Astrocyte of the cerebellum (primary cell): Measurements from ENCODE around the gene LAMTOR2.

Source experiments
- DNase-seq: peaks from one replicate; pipeline ENCODE4 v3.0.0-alpha.2; 2011; ENCODE audit warnings: low read depth
- H3K4me3 ChIP-seq: 2 replicates; pipeline ENCODE4 v1.5.1; 2011; ENCODE audit warnings: mild to moderate bottlenecking, low read depth, low read length, moderate library complexity
- in situ Hi-C: cut with HindIII; loops from 2 replicates; pipeline ENCODE4 v1.10.0; 2017; ENCODE audit warnings: low sequenced_read_pairs
- TF ChIP-seq, protein P1 (sequence below): IDR thresholded peaks from 2 replicates; pipeline ENCODE4 v1.5.1; 2012; ENCODE audit warnings: low read length, low read depth, moderate library complexity, mild to moderate bottlenecking; ENCODE audit errors: missing control alignments

Gene LAMTOR2

DNA sequence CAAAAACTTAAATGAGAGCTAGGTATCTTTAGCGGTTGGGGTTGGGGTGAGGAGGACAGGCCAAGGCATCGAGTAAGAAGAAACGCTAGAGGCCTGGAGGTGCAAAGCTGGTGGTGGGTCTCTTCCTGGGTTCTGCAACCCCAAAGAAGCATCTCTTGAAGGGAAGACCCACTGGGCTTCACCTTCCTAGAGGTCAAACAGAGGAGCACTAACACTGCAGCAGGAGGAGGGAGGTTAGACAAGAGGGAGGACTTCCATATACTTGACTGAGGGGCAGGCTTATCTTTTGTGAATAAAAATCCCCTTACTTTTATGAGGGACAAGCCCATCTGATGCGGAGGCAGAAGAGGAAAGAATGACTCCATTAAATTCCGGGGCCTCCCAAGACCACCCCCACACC lies 25.2 kb downstream of the LAMTOR2 start:
- peak overlapping the region; percentile 64 for H3K4me3 ChIP-seq
- in situ Hi-C loops, result no loop called here

DNA sequence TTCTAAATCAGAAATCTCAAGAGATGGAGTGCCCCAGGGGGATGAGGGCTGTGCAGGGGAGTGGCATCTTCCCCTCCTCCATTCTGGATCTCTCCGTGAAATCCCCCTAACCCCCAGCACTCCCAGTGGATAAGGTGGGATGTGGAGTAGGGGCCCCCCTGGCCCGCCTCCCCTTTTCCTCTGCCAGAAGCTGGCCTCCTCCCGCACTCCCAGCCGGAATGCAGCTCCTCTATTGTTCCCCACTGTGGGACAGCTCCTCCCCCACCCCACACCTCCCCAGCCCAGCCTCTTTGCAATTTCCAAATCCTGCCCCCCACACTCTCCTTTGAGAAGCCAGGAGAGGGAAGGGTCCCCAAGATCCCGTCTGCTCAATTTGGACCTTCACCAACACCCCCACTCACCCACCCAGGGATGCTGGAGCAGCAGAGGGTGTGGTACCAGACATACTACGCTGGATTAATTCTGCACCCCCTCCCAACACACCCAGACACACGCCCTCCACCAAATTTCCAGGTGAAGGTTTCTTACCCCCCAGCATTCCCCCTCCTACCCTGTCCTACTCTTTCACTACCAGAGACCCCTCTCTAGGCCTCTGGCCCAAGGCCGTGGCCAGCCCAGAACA lies 25.8 kb downstream of the LAMTOR2 start:
- TF ChIP-seq, protein P1, sequence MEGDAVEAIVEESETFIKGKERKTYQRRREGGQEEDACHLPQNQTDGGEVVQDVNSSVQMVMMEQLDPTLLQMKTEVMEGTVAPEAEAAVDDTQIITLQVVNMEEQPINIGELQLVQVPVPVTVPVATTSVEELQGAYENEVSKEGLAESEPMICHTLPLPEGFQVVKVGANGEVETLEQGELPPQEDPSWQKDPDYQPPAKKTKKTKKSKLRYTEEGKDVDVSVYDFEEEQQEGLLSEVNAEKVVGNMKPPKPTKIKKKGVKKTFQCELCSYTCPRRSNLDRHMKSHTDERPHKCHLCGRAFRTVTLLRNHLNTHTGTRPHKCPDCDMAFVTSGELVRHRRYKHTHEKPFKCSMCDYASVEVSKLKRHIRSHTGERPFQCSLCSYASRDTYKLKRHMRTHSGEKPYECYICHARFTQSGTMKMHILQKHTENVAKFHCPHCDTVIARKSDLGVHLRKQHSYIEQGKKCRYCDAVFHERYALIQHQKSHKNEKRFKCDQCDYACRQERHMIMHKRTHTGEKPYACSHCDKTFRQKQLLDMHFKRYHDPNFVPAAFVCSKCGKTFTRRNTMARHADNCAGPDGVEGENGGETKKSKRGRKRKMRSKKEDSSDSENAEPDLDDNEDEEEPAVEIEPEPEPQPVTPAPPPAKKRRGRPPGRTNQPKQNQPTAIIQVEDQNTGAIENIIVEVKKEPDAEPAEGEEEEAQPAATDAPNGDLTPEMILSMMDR, result no peak
- in situ Hi-C loops, result no loop called here
- H3K4me3 ChIP-seq, result peak overlapping the region; percentile 64

More for the DNA sequence above, 25.2 kb downstream of the LAMTOR2 start:
- TF ChIP-seq, protein P1, result no peak
- DNase-seq, result no peak

DNA sequence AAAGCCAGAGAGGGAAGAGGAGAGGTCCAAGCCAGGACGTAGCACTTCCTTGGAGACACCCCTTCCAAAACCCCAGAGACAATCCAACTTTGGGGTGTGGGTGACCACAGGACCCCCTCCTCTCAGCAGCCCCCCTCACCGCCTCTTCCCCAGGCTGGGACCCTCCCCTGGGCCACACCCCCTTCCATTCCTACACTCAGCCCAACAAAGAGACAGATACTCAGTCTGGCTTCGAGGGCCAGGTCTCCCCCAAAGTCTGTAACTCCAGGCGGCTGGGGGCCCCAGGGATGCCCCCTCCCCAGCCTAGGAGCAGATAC lies 26.2 kb downstream of the LAMTOR2 start:
- H3K4me3 ChIP-seq, result peak overlapping the region; percentile 64
- no peak for DNase-seq
- TF ChIP-seq, protein P1, result no peak
- in situ Hi-C loops, result no loop called here

More for the DNA sequence above, 25.8 kb downstream of the LAMTOR2 start:
- no peak for DNase-seq

DNA sequence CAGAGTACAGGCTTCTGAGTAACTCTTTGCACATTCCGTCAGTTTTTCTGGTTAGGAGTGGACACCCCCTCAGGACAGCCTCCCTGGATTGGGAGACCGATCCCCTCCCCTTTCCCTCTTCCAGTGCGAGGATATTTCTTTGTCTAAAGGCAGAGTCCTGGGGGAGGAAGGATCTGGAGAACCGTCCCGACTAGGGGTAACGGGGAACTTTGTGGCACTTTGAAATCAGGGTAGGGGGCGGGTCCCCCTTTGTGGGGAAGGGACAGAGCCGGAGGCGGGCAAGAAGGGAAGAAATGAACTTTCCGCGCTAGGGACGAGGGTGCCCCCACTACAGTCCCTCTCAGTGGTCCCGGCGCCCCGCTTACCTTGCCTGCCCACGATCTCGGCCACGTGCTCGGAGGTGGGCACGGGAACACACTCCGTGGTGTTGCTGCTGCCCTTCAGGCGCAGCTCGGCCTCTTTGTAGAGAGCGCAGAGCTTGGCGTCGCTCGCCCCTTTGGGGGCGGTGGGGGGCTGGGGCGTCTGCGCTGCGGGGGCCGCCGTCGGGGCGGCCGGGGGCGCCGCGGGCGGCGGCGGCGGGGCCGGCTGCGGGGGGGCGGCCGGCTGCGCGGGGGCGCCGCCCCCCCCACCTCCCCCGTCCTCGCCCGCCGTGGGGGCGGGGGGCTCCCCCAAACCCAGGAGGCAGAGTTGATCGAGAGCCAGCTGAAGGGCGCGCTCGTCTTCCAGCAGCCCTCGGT lies 26.8 kb downstream of the LAMTOR2 start:
- no peak for DNase-seq
- TF ChIP-seq, protein P1, result no peak
- in situ Hi-C loops, result no loop called here
- H3K4me3 ChIP-seq, result peak overlapping the region; percentile 64

DNA sequence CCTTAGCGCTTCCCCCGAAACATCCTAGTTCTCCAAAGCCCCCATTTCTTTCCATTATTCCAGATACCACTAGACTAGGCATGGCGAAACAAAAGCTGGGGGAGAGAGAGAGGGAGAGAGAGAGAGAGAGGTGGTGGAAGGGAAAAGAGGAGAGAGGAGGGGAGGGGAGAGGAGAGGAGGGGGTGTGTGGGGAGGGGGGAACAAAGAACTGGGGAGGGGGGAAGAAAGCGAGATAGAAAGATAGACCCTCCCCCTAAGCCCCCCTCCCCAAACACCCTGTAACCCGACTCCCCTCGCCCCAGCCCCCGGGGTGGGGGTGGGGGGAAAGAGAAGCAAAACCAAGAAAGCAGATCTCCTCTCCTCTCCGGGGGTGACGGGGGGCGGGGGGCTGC lies 27.3 kb downstream of the LAMTOR2 start:
- TF ChIP-seq, protein P1, result no peak
- no peak for DNase-seq
- H3K4me3 ChIP-seq, result peak overlapping the region; percentile 64
- in situ Hi-C loops, result no loop called here

DNA sequence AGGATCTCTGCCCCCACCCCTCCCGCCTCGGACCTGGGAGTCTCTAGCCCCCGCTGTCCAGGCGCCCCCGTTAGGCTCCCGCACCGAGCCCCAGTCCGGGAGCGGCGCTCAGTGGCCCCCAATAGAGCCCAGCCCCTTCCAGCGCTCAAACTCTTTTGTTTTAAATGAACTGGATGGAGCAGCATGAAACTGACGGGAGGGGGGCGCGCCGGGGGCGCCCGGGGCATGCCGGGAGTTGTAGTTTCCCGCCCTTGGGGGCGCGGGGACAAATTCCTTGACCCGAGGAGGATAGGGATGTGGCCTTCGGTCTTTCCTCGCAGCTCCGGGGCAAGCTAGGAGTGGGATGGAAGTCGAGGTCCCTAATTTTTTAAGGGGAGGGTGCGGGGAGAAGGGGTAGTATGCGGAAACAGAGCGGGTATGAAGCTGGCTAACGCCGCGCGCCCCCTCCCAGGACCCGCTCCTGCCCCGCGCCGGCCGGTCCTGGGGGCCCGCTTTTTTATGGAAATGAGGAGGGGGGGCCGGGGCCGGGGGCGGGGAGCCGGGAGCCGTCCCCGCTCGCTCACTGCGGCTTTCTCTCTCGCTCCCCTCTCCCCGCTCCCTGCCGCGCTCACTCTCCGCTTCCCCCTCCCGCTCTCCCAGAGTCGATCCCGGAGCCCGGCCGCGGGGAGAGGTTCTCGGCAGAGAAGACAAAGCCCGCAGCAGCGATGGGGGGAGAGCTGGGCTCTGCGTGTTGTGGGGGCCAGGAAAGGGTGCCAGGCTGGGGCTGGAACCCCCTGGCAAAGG lies 27.9 kb downstream of the LAMTOR2 start, which contains the start of gene MEX3A:
MEX3A (minus strand) TSS at position 157 of the 783 bp plus-strand sequence. CDS start 467 bp downstream, outside the sequence.
- TF ChIP-seq, protein P1, result no peak
- in situ Hi-C loops, result no loop called here
- H3K4me3 ChIP-seq, result peak within 1 kb of the TSS; percentile 64
- no peak for DNase-seq
